OCI-LY1 (cell line): ENCODE measurements around the gene UBE4B.
"Not testable (repeated sequence)": the region's sequence is repeated elsewhere in the genome, so short reads cannot be mapped to it uniquely, and the experiment has no call there.

Experiments
- H2AFZ ChIP-seq: fragments of 200-600 bp; sonication (generic), shearing (Covaris generic); 2 replicates; pipeline ENCODE4 v1.6.0; 2014; ENCODE audit warnings: antibody characterized with exemption, mild to moderate bottlenecking, low read length
- H3F3A ChIP-seq: fragments of 200-600 bp; sonication (generic), shearing (Covaris generic); 2 replicates; pipeline ENCODE4 v1.6.0; 2014; ENCODE audit warnings: mild to moderate bottlenecking, antibody characterized with exemption, low read length, moderate library complexity; ENCODE audit not compliant: insufficient read depth
- H3K27ac ChIP-seq: fragments of 200-600 bp; sonication (generic); 2 replicates; pipeline ENCODE4 v1.5.1; 2014; ENCODE audit warnings: low read length, mixed run types, mild to moderate bottlenecking, low read depth; ENCODE audit not compliant: poor library complexity, severe bottlenecking
- H3K27me3 ChIP-seq: fragments of 200-600 bp; sonication (generic); 2 replicates; pipeline ENCODE4 v1.6.0; 2014; ENCODE audit warnings: antibody characterized with exemption, mild to moderate bottlenecking, low read length, moderate library complexity; ENCODE audit not compliant: insufficient read depth
- H3K36me3 ChIP-seq: fragments of 200-600 bp; sonication (generic); 2 replicates; pipeline ENCODE4 v1.6.1; 2014; ENCODE audit warnings: mild to moderate bottlenecking, antibody characterized with exemption, low read length, moderate library complexity, mixed read lengths; ENCODE audit not compliant: insufficient read depth
- H3K4me1 ChIP-seq: fragments of 200-600 bp; sonication (generic); 2 replicates; pipeline ENCODE4 v1.5.1; 2014; ENCODE audit warnings: mild to moderate bottlenecking, low read length, moderate library complexity; ENCODE audit not compliant: insufficient read depth, severe bottlenecking
- H3K4me2 ChIP-seq: fragments of 200-600 bp; sonication (generic), shearing (Covaris generic); 2 replicates; pipeline ENCODE4 v1.6.1; 2014; ENCODE audit warnings: low read length
- H3K4me3 ChIP-seq: fragments of 200-600 bp; sonication (generic); 2 replicates; pipeline ENCODE4 v1.5.1; 2014; ENCODE audit warnings: low read length, low read depth, mild to moderate bottlenecking, mixed read lengths; ENCODE audit not compliant: poor library complexity, severe bottlenecking
- H3K79me2 ChIP-seq: fragments of 200-600 bp; shearing (Covaris generic); 2 replicates; pipeline ENCODE4 v1.6.1; 2016; ENCODE audit warnings: mixed run types, low read length, mixed read lengths; ENCODE audit not compliant: insufficient read depth
- H3K9ac ChIP-seq: fragments of 200-600 bp; sonication (generic), shearing (Covaris generic); 2 replicates; pipeline ENCODE4 v1.6.1; 2014; ENCODE audit warnings: mild to moderate bottlenecking, low read length, mixed read lengths
- H3K9me2 ChIP-seq: fragments of 200-600 bp; sonication (generic), shearing (Covaris generic); 2 replicates; pipeline ENCODE4 v1.6.1; 2014; ENCODE audit warnings: low read depth, mild to moderate bottlenecking, low read length, mixed read lengths
- H3K9me3 ChIP-seq: fragments of 200-600 bp; shearing (Covaris generic); 2 replicates; pipeline ENCODE4 v1.6.1; 2014; ENCODE audit warnings: low read length, mixed read lengths
- H4K20me1 ChIP-seq: fragments of 200-600 bp; sonication (generic), shearing (Covaris generic); 2 replicates; pipeline ENCODE4 v1.6.0; 2016; ENCODE audit warnings: mild to moderate bottlenecking, low read length; ENCODE audit not compliant: insufficient read depth
- CTCF ChIP-seq: fragments of 200-600 bp; sonication (generic), shearing (Covaris generic); IDR thresholded peaks from 2 replicates; pipeline ENCODE4 v1.5.1; 2017; ENCODE audit warnings: mild to moderate bottlenecking, antibody characterized with exemption, low read length, moderate library complexity, mixed read lengths
- EZH2 ChIP-seq: fragments of 200-600 bp; sonication (generic), shearing (Covaris generic); IDR thresholded peaks from 2 replicates; pipeline ENCODE4 v1.8.0; 2017; ENCODE audit warnings: borderline replicate concordance, mixed run types, mild to moderate bottlenecking, antibody characterized with exemption, low read length, moderate library complexity, mixed read lengths

Gene UBE4B

GRCh38 chr1:10196976-10197375, 164.2 kb downstream of the UBE4B start:
- H4K20me1 ChIP-seq, result no peaks in the 10 kb centered on the region
- no peak overlapping the region for H3K4me3 ChIP-seq
- H3F3A ChIP-seq, result no peaks in the 10 kb centered on the region
- no peak overlapping the region for H3K4me2 ChIP-seq
- H3K79me2 ChIP-seq, result no peaks in the 10 kb centered on the region
- TF ChIP-seq CTCF, result no peak
- TF ChIP-seq EZH2, result no peak
- H3K9me2 ChIP-seq, result no peaks in the 10 kb centered on the region
- no peaks in the 10 kb centered on the region for H3K9me3 ChIP-seq
- no peaks in the 10 kb centered on the region for H3K4me1 ChIP-seq
- H3K36me3 ChIP-seq, result no peaks in the 10 kb centered on the region
- H2AFZ ChIP-seq, result no peak overlapping the region
- no peak overlapping the region for H3K27ac ChIP-seq
- no peak overlapping the region for H3K9ac ChIP-seq
- peaks cover 9% of the 10 kb centered on the region; the same call in 1 of the 2 replicates for H3K27me3 ChIP-seq

- 0 out of 2 replicates have a peak, but pooled peaks cover 6% of the 10 kb centered on the region for H3K27me3 ChIP-seq
- no peaks in the 10 kb centered on the region for H3F3A ChIP-seq
- no peak overlapping the region for H3K4me2 ChIP-seq
- no peaks in the 10 kb centered on the region for H3K9me3 ChIP-seq
- no peak overlapping the region for H3K9ac ChIP-seq
- no peak for TF ChIP-seq CTCF
- no peak for TF ChIP-seq EZH2
- H3K4me3 ChIP-seq, result no peak overlapping the region
- H3K36me3 ChIP-seq, result no peaks in the 10 kb centered on the region
- no peaks in the 10 kb centered on the region for H3K4me1 ChIP-seq
- no peaks in the 10 kb centered on the region for H3K9me2 ChIP-seq
- H4K20me1 ChIP-seq, result no peaks in the 10 kb centered on the region
- H2AFZ ChIP-seq, result no peak overlapping the region
- H3K27ac ChIP-seq, result no peak overlapping the region
- H3K79me2 ChIP-seq, result no peaks in the 10 kb centered on the region
These were observed 167.9 kb downstream of the UBE4B start for GRCh38 chr1:10200620-10201019.

GRCh38 chr1:10204003-10204642, 171.4 kb downstream of the UBE4B start:
- H3K4me3 ChIP-seq, result no peak overlapping the region
- no peak overlapping the region for H3K4me2 ChIP-seq
- H3K4me1 ChIP-seq, result peaks cover 2% of the 10 kb centered on the region
- no peaks in the 10 kb centered on the region for H3K9me2 ChIP-seq
- no peaks in the 10 kb centered on the region for H3K27me3 ChIP-seq
- no peaks in the 10 kb centered on the region for H3K36me3 ChIP-seq
- H3K27ac ChIP-seq, result no peak overlapping the region
- H4K20me1 ChIP-seq, result no peaks in the 10 kb centered on the region
- H3F3A ChIP-seq, result no peaks in the 10 kb centered on the region
- H2AFZ ChIP-seq, result no peak overlapping the region
- no peaks in the 10 kb centered on the region for H3K79me2 ChIP-seq
- TF ChIP-seq CTCF (no peak), EZH2 (no peak)
- H3K9me3 ChIP-seq, result no peaks in the 10 kb centered on the region
- no peak overlapping the region for H3K9ac ChIP-seq

GRCh38 chr1:10205206-10205605, 172.4 kb downstream of the UBE4B start:
- not testable (repeated sequence) for H3K9me2 ChIP-seq

More at GRCh38 chr1:10205206-10205605, 172.4 kb downstream of the UBE4B start:
- not testable (repeated sequence) for H3K79me2 ChIP-seq, H3K27me3 ChIP-seq, H3F3A ChIP-seq, H2AFZ ChIP-seq, H3K4me2 ChIP-seq, H3K4me3 ChIP-seq, H3K9ac ChIP-seq, H3K27ac ChIP-seq, H4K20me1 ChIP-seq, H3K36me3 ChIP-seq, H3K4me1 ChIP-seq, H3K9me3 ChIP-seq
